ENCODE data around the gene DTL.

Gene DTL

DNA sequence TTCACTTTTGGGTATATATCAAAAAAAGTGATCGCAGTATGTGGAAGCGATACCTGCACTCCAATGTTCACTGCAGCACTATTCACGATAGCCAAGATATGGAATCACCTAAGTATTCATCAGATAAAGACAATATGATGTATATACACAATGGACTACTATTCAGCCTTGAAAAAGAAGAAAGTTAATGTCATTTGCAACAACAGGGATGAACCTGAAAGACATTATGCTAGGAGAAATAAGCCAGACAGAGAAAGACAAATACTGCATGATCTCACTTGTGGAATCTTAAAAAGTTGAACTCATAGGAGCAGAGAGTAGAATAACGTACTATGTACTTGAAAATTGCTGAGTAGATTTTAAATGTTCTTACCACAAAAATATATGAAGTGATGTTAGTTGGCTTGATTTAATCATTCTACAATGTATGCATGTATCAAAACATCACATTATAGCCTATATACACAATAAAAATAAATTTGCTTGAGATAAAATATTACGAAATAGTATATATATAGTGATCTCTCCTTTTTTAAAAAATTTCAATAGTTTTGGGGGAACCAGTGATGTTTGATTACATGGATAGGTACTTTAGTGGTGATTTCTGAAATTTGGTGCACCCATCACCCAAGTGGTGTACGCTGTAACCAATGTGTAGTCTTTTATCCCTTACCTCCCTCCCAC, 56.0 kb downstream of the DTL start:
- no peak for DNase-seq

DNA sequence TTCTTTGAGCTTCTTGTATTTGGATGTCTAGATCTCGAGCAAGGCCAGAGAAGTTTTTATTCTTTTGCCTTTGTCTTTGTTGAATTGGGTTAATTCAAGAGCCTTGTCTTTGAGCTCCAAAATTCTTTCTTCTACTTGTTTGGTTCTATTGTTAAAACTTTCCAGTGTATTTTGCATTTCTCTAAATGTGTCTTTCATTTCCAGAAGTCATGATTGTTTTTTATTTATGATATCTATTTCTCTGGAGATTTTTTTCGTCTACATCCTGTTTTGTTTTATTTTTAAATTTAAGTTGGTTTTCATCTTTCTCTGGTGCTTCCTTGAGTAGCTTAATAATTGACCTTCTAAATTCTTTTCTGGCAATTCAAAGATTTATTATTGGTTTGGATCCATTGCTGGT, 61.8 kb downstream of the DTL start:
- no peak for DNase-seq

- no peak for DNase-seq
Measured at GRCh38 chr1:212098310-212098709, 62.8 kb downstream of the DTL start.

DNA sequence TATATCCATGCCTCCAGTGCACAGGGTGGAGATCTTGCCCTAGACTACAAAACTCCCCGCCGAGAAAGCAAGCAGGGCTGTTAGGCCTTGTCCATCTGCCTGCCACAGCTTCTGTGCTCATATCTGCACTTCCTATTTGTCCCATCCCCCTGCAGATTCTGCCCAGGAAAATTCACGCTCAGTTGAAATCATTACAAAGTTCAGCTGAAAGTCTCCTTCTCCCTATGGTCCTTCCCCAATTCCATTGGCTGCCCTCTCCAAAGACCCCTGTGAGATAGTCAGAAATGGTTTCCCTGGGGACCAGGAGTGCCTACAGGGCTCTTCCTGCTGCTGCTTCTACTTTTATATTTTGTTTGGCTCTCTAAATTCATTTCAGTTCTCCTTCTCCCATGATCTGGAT, 63.2 kb downstream of the DTL start:
- no peak for DNase-seq

GRCh38 chr1:212101251-212101650, 65.7 kb downstream of the DTL start:
- DNase-seq = no peak

DNA sequence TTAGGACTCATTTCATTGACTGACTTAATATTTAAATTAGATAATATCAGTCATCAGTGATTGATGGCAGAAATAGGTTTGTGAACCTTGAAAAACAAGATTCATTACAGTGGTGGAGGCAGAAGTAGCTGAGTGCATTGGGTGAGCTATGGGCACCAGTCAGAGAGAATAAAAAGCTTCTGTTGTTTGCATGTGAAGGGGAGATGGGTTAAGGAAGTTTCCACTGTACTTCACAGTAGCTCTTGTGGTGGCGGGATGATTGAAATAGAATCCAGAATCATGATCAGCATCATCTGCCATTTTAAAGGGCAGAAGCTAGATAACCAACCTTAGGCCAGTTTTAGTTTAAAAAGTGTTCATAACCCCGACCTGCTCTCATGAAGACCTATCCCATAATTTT, 66.2 kb downstream of the DTL start:
- DNase-seq = no peak

DNA sequence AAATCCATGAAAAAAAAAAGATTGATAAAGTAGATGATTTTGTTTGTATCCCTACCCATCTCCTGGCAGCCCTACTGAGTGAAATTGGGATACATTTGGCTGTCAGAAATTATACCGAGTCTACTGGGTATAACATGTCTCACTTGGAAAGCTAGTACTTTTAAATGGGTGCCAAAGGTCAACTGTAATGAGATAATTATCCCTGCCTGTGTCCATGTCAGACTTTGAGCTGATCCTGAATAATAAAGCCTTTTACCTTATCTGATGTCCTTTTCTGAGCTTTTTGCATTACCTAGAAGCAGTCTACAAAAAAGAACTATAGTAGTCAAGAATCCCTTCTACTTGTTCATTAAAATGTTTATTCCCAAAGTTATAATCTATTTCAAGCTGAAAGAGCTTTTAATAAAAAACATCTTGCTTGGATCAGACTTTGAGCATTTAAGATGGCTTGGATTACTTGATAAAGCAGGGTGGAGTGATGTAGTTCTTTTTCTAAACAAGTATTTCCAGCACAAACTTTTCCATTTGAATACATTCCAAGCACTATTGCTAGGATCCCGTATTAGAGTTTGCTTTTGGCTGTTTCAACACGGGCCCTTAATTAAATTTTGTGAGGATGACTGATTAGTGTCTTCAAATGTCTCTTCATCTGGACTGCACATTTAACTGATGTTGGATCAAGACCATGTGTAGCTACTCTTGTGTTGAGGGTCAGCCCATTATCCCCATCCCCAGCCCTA, 69.2 kb downstream of the DTL start:
- no peak for DNase-seq

GRCh38 chr1:212106286-212106792, 70.8 kb downstream of the DTL start:
- DNase-seq = no peak

- DNase-seq = no peak
Measured at GRCh38 chr1:212107481-212107880, 71.9 kb downstream of the DTL start.

DNA sequence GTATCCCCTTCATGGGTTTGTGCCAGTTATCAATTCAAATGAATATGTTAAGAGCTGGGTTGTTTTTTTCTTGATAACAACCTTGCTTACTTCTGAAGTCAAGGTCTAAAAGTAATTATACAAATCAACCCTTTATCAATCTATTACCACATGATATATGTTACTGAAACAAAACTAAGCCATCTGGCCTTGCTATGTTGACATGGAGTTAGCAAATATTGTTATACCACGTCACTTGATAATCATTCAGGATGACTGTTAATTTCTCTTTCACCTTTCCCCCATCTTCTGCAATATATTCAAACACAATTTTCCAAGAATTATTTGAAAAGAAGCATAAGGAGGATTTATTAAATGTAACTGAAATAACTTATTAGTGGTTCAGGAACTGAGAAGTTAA, 72.6 kb downstream of the DTL start:
- DNase-seq = no peak

DNA sequence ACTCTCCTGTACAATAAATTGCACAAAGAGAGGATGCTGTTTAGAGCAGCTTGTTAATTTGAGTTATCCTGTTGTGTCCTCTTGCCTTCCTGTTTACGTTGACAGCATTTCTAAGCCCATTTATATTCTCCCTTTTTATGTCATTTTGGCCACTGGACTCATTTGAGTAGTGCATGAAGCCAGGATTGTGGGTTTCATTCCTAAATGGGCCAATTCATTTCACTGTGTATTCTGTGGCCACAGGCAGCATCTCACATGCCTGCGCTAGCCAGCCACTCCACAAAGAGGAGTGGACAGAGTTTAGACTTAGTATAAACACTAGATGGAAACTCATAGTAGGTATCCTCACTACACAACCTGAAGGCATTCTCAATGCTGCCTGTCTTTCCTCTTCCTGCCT, 73.4 kb downstream of the DTL start:
- DNase-seq = no peak

DNA sequence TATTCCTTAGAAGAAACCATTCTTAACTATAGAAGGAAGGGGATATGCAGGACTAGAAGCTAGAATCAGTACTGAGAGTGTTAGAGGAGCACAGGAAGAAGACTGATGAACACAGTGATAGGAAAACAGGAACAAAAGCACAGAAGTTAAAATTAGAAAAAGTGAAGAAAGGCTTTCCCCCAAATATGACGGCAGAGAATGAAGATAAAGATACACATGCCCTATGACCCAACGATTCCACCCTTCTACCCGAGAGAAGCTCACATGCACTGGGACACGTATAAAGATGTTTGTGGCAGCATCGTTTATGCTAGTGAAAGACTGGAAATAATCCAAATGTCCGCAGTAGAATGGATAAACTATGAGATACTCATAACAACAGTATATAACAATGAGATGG, 74.2 kb downstream of the DTL start:
- DNase-seq = no peak

DNA sequence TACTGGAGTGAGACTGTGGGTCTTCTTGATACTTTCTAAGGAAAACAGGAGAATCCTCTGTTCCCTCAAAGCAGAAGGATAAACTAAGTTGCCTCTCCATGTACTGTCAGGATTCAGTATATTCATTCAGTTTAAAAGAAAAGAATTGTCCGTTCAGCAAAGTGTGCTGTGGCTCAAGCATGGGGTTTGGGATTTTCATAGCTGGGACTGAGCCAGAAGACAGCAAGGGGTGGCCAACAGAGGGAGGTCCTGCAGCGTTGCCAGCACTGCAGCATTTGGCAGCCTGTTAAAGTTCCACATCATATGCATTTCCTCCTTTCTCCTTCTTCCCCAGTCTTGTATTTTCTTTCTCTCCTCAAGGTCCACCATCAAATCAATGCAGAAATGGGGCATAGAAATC, 75.1 kb downstream of the DTL start:
- DNase-seq = no peak

- DNase-seq = no peak
Measured at GRCh38 chr1:212111536-212111935, 76.0 kb downstream of the DTL start.

- no peak for DNase-seq
Measured at GRCh38 chr1:212113706-212114105, 78.2 kb downstream of the DTL start.

- no peak for DNase-seq
Measured at GRCh38 chr1:212118167-212118871, 82.8 kb downstream of the DTL start.

DNA sequence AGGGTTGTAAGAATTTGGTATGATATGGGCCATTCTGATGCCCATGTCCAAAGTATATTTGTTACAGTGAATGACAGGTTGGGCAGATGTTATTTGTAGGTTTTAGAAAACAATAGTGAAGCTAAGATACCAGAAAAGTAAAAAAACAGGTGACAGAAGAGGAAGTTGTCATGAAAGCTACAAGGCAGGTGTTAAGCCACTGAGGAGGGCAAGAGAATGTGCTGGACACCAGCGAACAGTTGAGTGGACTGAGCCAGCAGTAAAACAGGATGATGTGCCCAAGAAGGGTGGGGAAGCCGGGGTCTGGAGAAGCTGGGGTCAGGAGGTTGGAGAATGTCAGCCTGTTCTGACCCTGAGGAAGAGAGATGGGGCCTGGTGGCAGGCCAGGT, 83.3 kb downstream of the DTL start:
- DNase-seq = no peak

DNA sequence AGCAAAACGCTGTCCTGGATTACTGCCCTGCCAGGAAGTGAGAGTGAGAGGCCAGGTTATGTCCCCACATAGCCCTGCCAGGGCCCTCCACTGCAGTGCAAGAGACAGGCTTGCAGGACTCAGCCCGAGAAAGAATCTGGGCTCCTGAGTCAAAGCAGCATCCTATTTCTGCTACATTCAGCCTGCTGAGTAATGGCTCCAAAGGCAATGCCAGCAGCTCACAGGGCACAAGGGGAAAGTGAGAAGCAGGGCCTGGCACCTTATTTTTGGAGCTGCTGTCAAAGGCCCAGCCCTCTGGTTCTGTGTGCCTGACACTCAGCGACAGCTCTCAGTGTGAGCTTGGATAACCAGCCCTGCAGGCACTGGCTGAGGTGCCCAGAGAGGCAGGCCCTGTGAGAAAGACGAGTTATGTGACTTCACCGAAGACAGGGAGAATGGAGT, 83.9 kb downstream of the DTL start:
- no peak for DNase-seq

GRCh38 chr1:212119863-212120262, 84.3 kb downstream of the DTL start:
- no peak for DNase-seq

DNA sequence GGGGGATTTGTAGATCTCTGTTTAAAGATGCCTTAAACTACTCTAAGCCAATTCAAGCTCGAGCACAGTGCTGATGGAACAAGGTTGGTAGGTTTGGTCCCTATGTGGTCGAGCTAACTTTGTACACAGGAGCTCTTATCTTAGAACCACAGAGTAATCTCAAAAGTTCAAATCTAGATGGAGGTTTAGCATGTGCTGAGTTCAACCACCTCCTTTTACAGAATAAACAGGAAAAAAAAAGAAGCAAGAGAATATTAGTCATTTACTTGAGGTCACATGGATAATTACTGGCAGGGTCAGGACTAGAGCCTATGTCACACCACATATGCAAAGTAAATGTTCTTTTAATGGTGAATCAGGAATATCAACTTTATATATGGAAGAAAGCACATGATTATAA, 86.2 kb downstream of the DTL start:
- no peak for DNase-seq

DNA sequence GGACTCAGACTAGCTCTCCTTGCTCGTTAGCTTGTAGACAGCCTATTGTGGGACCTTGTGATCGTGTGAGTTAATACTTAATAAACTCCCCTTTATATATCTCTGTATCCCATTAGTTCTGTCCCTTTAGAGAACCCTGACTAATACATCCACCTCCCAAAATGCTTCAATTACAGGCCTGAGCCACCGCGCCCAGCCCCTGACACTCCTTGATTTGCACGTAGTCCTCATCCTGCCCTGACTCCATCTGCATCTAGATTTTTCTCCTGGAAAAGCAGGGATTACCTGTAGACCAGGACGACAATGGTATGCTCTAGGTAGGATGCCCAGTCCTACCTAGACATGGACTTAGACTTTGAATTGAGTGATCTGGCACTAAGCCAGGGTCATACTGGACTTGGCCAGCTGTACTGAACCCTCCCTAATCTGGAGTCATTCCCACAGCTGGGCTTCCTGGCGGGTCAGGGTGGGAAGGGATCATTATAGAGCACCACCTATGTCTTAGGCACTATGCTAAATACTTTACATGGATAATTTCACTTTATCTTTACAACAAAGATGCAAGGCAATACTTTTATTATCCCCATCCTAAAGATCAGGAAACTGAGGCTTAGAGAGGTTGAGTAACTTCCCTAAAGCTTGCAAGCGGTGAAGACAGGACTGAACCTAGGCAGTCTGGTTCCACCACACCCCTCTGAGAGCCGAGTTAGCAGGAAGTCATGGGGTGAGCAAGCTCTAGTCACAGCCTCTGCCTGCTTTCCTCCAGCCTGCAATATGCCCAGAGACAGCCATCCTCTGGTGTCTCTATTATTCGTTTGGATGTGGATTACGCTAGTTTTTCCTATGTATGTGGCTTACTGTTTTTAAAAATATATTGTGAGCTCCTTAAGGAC, 89.4 kb downstream of the DTL start:
- no peak for DNase-seq

GRCh38 chr1:212125654-212126053, 90.1 kb downstream of the DTL start:
- no peak for DNase-seq

- DNase-seq = no peak
Measured at GRCh38 chr1:212127221-212127620, 91.7 kb downstream of the DTL start.
